ENCODE measurements around the gene PLPPR4. TPM values are rescaled to one million over a fixed set of nuclear protein-coding genes. Genes with fewer than 3 reads are reported as not detected.

PLPPR4 gene
- total and polyA plus RNA-seq, 7 donors = 0.31 to 1.9 (median 0.71) TPM; not detected in 2

GRCh38 chr1:99306644-99307043, 42.4 kb downstream of the PLPPR4 start:
- Histone ChIP-seq H3K27ac (no peak overlapping the region), H3K4me3 (no peak overlapping the region), H3K9me3 (no peaks in the 10 kb centered on the region), H3K36me3 (no peaks in the 10 kb centered on the region), H3K27me3 (no peaks in the 10 kb centered on the region), H3K4me1 (no peaks in the 10 kb centered on the region)
- intact Hi-C loops (cut with DNase I) = no loop called here
- TF ChIP-seq POLR2A (IDR thresholded peaks at IDR 0.05) = no peak
- no peak for TF ChIP-seq EP300 (IDR thresholded peaks at IDR 0.05)
- TF ChIP-seq CTCF (IDR thresholded peaks at IDR 0.05) = no peak
- no peak for TF ChIP-seq POLR2AphosphoS5 (IDR thresholded peaks at IDR 0.05)
- no peak for DNase-seq
- 91 to 95% methylated on average over 15 of the region's 15 CpGs for WGBS, 2 donors

DNA sequence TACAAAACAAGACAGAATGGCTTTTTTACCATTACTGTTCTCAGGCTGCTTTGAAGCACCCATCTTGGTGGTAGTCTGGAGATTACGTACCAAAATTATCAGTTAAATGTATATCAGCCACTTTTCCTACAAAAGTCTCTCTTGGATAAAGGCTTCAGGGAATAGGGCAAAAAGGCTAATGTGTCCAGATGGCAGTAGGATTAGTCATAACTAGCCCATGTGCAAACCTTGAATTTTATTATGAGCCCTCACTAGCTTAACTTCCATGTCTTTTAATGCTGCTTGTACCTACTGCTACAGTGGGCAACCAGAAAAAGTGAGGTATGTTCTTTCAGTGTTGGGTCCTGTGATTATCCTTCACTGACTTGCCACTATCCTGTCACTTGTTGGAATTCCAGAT, 51.0 kb downstream of the PLPPR4 start:
- no peak for TF ChIP-seq CTCF (IDR thresholded peaks at IDR 0.05)
- no peak for TF ChIP-seq POLR2A (IDR thresholded peaks at IDR 0.05)
- Histone ChIP-seq H3K9me3 (no peaks in the 10 kb centered on the region), H3K27ac (no peak overlapping the region), H3K4me1 (no peaks in the 10 kb centered on the region), H3K27me3 (no peaks in the 10 kb centered on the region), H3K36me3 (no peaks in the 10 kb centered on the region), H3K4me3 (no peak overlapping the region)
- intact Hi-C loops (cut with DNase I) = no loop called here
- WGBS, 2 donors = 96 to 97% methylated on average over 1 of the region's 1 CpG
- DNase-seq = no peak

GRCh38 chr1:99326215-99326949, 62.1 kb downstream of the PLPPR4 start:
- Histone ChIP-seq H3K4me1 (no peaks in the 10 kb centered on the region), H3K9me3 (no peaks in the 10 kb centered on the region), H3K27me3 (no peaks in the 10 kb centered on the region), H3K4me3 (no peak overlapping the region), H3K27ac (no peak overlapping the region), H3K36me3 (no peaks in the 10 kb centered on the region)
- intact Hi-C loops (cut with DNase I) = no loop called here
- 87 to 94% methylated on average over 3 of the region's 3 CpGs for WGBS, 2 donors
- TF ChIP-seq EP300 (IDR thresholded peaks at IDR 0.05) (no peak), CTCF (IDR thresholded peaks at IDR 0.05) (no peak), POLR2AphosphoS5 (IDR thresholded peaks at IDR 0.05) (no peak), POLR2A (IDR thresholded peaks at IDR 0.05) (no peak)
- DNase-seq = no peak

DNA sequence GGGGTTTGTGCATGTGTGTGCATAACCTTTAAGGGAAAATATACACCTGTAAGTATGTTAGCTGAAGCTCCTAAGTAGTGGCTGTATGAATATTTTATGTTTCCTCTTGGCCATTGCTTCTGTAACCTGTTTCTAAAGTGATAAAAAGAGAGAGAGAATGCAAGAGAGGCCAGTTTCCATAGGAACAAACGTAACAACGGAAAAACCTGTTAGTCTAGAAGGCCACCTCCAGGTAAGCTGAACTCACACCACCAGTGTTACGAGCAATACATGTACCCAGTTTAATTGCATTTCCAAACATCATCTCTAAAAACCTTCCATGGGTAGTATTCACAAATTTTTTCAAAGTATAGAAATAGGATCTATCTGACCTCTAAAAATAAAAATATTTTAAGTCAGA, 63.1 kb downstream of the PLPPR4 start:
- DNase-seq = no peak
- Histone ChIP-seq H3K27me3 (no peaks in the 10 kb centered on the region), H3K9me3 (no peaks in the 10 kb centered on the region), H3K27ac (no peak overlapping the region), H3K36me3 (no peaks in the 10 kb centered on the region), H3K4me3 (no peak overlapping the region), H3K4me1 (no peaks in the 10 kb centered on the region)
- TF ChIP-seq POLR2A (IDR thresholded peaks at IDR 0.05) = no peak
- no peak for TF ChIP-seq EP300 (IDR thresholded peaks at IDR 0.05)
- TF ChIP-seq POLR2AphosphoS5 (IDR thresholded peaks at IDR 0.05) = no peak
- TF ChIP-seq CTCF (IDR thresholded peaks at IDR 0.05) = no peak
- WGBS, 2 donors = 12 to 70% methylated on average over 3 of the region's 3 CpGs
- intact Hi-C loops (cut with DNase I) = no loop called here

GRCh38 chr1:99328171-99328570, 63.9 kb downstream of the PLPPR4 start:
- H3K36me3 ChIP-seq = no peaks in the 10 kb centered on the region
- no peaks in the 10 kb centered on the region for H3K9me3 ChIP-seq
- intact Hi-C loops (cut with DNase I) = no loop called here
- no peaks in the 10 kb centered on the region for H3K27me3 ChIP-seq
- WGBS, 2 donors = 79 to 86% methylated on average over 1 of the region's 1 CpG
- H3K4me1 ChIP-seq = no peaks in the 10 kb centered on the region
- no peak overlapping the region for H3K4me3 ChIP-seq
- no peak overlapping the region for H3K27ac ChIP-seq
- no peak for DNase-seq
- TF ChIP-seq POLR2AphosphoS5 (IDR thresholded peaks at IDR 0.05) = no peak
